Neural crest cell (in vitro differentiated cells): ENCODE measurements around the gene KCNH8. TPM values are rescaled to one million over a fixed set of nuclear protein-coding genes. Genes with fewer than 3 reads are reported as not detected.
"Not testable (repeated sequence)": the region's sequence is repeated elsewhere in the genome, so short reads cannot be mapped to it uniquely, and the experiment has no call there.

ENCODE experiments used
- DNase-seq: peaks from one replicate; pipeline ENCODE4 v3.0.0; 2021; ENCODE audit warnings: low read depth, mixed read lengths, low spot score
- H3K27ac Mint-ChIP-seq: one replicate; pipeline ENCODE4 v1.8.0; 2021; ENCODE audit warnings: mild to moderate bottlenecking, mixed read lengths; ENCODE audit not compliant: unreplicated experiment
- H3K27me3 Mint-ChIP-seq: 2 replicates; pipeline ENCODE4 v1.8.0; 2021; ENCODE audit warnings: low read depth, mild to moderate bottlenecking, mixed read lengths
- H3K36me3 Mint-ChIP-seq: 2 replicates; pipeline ENCODE4 v1.8.0; 2021; ENCODE audit warnings: low read depth, mild to moderate bottlenecking, mixed read lengths
- H3K4me1 Mint-ChIP-seq: 2 replicates; pipeline ENCODE4 v1.8.0; 2021; ENCODE audit warnings: mixed read lengths
- H3K4me3 Mint-ChIP-seq: one replicate; pipeline ENCODE4 v1.8.0; 2021; ENCODE audit warnings: mild to moderate bottlenecking, mixed read lengths
- H3K9me3 Mint-ChIP-seq: 2 replicates; pipeline ENCODE4 v1.8.0; 2021; ENCODE audit warnings: mixed read lengths
- CTCF ChIP-seq: fragments of 200-600 bp; sonication (generic); conservative IDR thresholded peaks from 2 replicates; pipeline ENCODE4 v1.5.0; 2021; ENCODE audit warnings: antibody characterized with exemption, mild to moderate bottlenecking
- total RNA-seq: library from RNA; stranded (reverse); gene quantifications from 2 replicates; pipeline ENCODE4 v1.2.1, GENCODE V29; 2021

Gene KCNH8
- total RNA-seq, 1 donor from 2014 or later: 3.8 TPM

GRCh38 chr3:19220311-19220710 lies 72.0 kb downstream of the KCNH8 start:
- Mint-ChIP-seq H3K9me3 (peaks cover 2% of the 10 kb centered on the region), H3K27ac (no peak overlapping the region), H3K36me3 (no peaks in the 10 kb centered on the region), H3K27me3 (no peaks in the 10 kb centered on the region), H3K4me3 (no peak overlapping the region), H3K4me1 (no peaks in the 10 kb centered on the region)
- no peak for TF ChIP-seq CTCF
- DNase-seq: no peak

GRCh38 chr3:19221081-19221480 lies 72.8 kb downstream of the KCNH8 start:
- DNase-seq: no peak
- Mint-ChIP-seq H3K27me3 (no peaks in the 10 kb centered on the region), H3K27ac (no peak overlapping the region), H3K4me1 (no peaks in the 10 kb centered on the region), H3K9me3 (peaks cover 2% of the 10 kb centered on the region), H3K36me3 (no peaks in the 10 kb centered on the region), H3K4me3 (no peak overlapping the region)
- TF ChIP-seq CTCF: no peak

GRCh38 chr3:19226479-19226878 lies 78.2 kb downstream of the KCNH8 start:
- TF ChIP-seq CTCF: no peak
- Mint-ChIP-seq H3K27ac (no peak overlapping the region), H3K4me3 (no peak overlapping the region), H3K4me1 (no peaks in the 10 kb centered on the region), H3K27me3 (no peaks in the 10 kb centered on the region), H3K36me3 (no peaks in the 10 kb centered on the region), H3K9me3 (no peaks in the 10 kb centered on the region)
- no peak for DNase-seq

GRCh38 chr3:19228167-19228566 lies 79.9 kb downstream of the KCNH8 start:
- Mint-ChIP-seq H3K27ac (no peak overlapping the region), H3K9me3 (no peaks in the 10 kb centered on the region), H3K4me3 (no peak overlapping the region), H3K4me1 (no peaks in the 10 kb centered on the region), H3K27me3 (no peaks in the 10 kb centered on the region), H3K36me3 (no peaks in the 10 kb centered on the region)
- TF ChIP-seq CTCF: no peak
- no peak for DNase-seq

- Mint-ChIP-seq H3K27ac (no peak overlapping the region), H3K9me3 (peaks cover 2% of the 10 kb centered on the region), H3K4me3 (no peak overlapping the region), H3K4me1 (peaks cover 5% of the 10 kb centered on the region), H3K36me3 (no peaks in the 10 kb centered on the region), H3K27me3 (no peaks in the 10 kb centered on the region)
- no peak for DNase-seq
- TF ChIP-seq CTCF: no peak
Measured at GRCh38 chr3:19229086-19229485, 80.8 kb downstream of the KCNH8 start.

- H3K36me3 Mint-ChIP-seq, H3K9me3 Mint-ChIP-seq, H3K27me3 Mint-ChIP-seq, H3K4me3 Mint-ChIP-seq, H3K4me1 Mint-ChIP-seq, DNase-seq, H3K27ac Mint-ChIP-seq: not testable (repeated sequence)
Measured at GRCh38 chr3:19229881-19230280, 81.6 kb downstream of the KCNH8 start.
